Fibroblast of the conjunctiva (primary cell): ENCODE data around the gene MOCS3.
"Not testable (repeated sequence)": the region's sequence is repeated elsewhere in the genome, so short reads cannot be mapped to it uniquely, and the experiment has no call there.

Experiments
- DNase-seq: peaks from one replicate; pipeline ENCODE4 v3.0.0-alpha.2; 2010; ENCODE audit warnings: low read depth

Gene MOCS3

DNA sequence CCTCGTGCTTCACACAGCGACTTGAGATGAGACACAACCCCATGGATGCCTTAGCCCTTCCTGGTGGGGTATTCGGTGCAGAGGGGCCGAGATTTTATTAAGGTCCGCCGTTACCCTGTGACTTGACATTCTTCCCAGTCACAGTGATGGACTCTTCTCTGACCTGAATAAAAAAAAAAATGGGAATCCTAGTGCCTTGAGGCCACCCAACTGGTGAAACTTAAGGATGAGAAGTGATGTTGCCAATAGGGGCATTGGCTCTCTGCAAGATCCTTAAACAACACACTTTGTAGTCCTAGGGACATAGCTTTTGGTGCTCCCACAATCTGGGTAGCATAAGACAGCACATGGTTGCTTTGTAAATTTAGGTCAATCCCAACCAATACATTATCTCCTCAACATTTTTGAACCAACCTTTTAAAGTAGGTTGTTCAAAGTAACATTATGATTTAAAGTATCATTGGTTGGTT, 26.6 kb upstream of the MOCS3 start:
- no peak for DNase-seq

DNA sequence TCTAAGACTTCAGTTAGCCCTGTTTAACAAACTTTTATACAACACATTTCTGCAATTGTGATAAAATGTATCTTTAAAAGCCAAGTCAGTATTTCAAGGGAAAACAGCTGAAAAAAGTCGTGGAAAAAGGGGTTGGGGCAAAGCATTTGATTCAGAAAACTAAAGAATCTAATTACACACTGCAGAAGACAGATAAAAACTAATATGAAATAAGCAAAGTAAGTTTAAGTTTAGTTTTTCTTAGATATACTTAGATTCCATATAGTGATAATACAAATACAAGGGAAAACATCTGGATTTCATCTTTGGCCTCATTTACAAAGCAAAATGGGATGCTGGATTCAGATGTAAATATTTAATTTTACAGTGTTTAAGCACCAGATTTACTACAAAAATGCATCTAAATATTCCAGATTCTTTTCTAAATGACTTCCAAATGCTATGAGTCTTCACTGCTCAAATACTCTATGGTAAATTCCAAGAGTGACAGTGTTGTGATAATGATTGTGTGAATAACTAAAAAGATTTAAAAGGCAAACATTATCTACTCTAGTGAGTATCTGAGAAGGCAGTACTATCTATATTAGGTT, 25.8 kb upstream of the MOCS3 start:
- no peak for DNase-seq

DNA sequence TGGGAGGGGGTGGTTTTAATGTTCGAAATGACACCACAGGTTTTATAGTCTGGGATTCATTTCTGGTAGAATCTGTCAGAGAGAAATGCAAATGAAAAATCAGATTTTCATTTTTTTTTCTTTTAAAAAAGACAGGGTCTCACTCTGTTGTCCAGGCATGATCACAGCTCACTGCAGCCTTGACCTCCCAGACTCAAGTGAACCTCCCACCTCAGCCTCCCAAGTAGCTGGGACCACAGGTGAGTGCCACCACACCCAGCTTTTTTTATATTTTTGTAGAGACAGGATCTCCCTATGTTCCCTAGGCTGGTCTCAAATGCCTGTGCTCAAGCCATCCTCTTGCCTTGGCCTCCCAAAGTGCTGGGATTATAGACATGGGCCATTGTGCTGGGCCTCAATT, 25.0 kb upstream of the MOCS3 start:
- DNase-seq, result no peak

DNA sequence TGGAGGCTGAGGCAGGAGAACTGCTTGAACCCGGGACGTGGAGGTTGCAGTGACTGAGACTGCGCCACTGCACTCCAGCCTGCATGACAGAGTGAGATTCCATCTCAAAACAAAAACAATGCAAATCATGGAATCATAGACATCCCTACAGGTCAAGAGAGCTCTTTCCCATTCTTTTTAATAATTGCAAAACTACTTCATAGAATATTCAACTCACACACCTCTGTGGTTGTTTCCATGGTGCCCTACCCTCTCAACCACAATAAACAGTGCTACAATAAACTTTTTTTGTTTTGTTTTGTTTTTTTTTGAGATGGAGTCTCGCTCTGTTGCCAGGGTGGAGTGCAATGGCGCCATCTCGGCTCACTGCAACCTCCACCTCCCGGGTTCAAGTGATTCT, 15.5 kb upstream of the MOCS3 start:
- no peak for DNase-seq

DNA sequence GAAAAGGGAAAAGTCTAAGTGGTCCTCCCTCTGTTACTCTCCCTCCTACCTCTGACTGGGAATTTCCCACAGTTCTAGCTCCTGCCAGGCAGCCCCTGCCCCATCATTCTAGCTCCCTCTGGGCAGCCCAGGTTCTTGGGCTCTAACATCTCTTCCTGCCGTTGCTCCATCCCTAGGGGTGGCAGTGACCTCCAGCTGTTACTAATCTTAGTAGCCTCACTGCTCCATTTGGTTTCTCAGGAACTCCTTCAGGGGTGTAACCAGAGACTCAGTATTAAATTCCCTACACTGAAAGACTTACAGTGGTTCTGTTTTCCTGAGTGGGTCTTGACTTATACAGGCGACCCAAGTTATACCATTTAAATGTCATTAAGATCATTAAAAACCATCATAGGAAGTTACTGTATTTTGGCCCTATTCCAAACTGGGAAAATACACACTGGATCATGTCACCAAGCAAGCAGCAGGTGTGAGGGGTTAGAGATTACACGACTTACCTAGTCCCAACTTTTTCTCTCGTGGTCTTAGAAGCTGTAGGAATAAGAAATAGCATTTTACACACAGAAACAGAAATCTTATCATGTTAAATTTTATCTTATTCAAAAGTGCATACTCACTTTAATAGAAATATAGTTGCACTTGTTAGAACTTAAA, 10.4 kb upstream of the MOCS3 start:
- no peak for DNase-seq

DNA sequence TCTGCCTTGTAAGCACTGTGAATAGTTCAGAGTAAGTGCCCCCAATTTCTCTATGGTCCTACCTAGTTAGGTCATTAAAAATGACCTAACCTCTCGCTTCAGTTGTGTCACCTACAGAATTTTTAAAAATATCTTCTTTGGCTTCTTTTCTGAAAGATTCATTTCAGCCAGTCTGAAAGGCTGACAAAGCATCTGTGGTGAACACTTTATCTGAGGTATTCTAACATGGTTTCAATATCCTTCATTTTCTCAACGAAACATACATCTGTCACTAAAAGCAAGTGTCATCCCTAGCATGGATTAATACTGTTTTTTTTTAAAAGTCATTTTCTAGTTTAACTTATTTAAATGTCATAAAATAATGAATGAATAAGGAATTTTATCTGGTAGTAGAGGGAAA, 5.4 kb upstream of the MOCS3 start:
- DNase-seq, result no peak

DNA sequence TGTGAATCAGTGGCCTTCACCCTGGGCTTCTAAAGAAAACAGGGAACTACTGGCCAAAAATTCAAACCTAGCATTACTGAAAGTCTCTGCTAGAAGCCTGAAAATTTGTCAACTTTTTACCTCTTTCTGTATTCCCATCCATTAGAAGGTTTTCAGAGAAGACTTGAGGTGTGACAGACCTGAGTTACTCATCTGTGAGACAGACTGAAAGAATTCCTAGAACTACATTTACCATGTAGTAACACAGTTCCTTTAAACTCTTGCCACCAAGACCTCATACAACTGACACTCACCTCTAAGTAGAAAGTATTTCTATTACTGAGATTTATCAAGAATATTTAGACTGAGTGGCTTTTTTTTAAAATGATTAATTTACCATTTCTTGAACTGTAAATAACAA, 4.8 kb upstream of the MOCS3 start:
- DNase-seq, result no peak

DNA sequence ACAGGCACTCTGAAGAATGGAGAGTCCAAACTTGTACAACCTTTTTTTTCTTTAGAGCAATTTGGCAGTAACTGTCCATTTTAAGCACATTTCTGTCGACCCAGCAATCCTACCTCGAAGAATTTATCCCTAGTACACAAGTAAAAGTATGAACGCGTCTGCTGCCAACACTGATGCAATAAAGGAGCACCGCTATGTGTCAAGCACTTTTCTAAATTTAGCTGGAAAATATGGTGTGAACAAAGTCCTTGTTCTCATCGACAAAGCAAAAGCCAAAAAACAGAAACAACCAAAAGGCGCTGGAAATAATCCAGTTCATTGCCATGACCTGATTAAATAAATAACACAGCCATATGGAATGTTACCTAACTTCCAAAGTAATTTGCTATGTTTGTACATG, 1.3 kb upstream of the MOCS3 start:
- no peak for DNase-seq

DNA sequence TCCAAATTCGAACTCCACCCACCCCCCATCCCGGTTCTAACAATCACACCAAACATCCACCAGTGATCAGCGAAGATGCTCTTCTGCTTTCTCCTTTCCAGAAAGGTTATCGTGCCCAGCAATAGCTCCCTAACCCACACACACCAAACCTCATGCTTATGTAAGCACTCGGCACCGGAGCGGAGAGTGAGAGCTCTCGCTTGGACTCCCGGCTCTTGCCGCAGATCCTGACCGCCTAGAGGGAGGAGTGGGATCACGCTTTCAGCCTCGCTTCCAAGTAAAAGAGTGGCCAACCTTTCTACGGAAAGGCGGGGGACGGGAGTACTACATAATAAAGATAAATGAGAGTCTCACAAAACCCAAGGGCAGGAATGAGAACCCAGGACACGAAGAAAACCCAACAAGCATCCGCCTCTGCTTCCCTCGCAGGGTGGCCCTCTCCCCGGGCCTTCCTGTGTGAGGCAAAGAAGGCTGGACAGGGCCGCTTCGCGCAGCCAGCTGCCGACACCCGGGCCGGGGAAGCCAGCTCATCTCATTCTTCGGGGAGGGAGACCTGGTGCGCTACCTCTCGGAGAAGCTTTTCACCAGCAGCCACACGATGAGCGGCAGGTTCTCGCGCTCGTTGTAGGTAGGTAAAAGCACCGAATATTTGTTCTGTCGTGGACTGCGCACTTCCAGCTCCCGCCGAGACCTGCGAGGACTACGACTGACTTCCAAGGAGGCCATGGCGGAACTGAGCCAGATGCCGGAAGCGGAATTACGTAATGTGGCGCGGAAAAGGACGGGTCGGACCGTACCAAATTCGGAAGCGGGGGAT, 612 bp upstream of the MOCS3 start, which contains the start of gene DPM1:
TSS of gene DPM1 (minus strand) at position 735 of the 817 bp plus-strand sequence. CDS start at position 726, 9 bp downstream.
- DNase-seq, result peak; percentile 69

DNA sequence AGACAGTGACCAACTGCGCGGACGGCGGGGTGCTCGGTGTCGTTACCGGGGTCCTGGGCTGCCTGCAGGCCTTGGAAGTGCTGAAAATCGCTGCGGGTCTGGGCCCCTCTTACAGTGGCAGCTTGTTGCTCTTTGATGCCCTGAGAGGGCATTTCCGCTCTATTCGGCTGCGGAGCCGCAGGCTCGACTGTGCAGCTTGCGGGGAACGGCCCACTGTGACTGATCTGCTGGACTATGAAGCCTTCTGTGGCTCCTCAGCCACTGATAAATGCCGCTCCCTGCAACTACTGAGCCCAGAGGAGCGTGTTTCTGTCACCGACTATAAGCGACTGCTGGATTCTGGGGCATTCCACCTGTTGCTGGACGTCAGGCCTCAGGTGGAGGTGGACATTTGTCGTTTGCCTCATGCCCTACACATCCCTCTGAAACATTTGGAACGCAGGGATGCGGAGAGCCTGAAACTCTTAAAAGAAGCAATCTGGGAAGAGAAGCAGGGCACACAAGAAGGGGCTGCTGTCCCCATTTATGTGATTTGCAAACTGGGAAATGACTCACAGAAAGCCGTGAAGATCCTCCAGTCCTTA, 1.0 kb downstream of the MOCS3 start:
- DNase-seq, result no peak

DNA sequence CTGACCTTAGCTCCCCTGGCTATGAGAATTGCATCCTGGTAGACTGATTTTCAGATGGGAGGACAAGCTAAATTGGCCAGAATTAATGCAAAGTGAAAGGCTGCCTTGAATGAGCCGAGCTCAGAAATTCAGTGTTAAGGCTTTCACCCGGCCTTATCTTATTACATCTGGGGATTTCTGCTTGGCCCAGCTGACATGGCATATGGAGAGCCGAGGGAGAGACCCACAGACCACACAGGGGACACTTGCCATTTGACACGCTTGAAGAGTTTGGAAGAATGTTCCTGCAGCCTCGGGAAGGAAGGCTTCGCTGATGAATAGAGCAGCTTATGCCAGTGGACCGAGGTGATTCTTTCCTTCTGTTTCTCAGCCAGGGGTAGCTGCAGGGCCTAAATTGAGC, 9.0 kb downstream of the MOCS3 start:
- DNase-seq, result no peak

DNA sequence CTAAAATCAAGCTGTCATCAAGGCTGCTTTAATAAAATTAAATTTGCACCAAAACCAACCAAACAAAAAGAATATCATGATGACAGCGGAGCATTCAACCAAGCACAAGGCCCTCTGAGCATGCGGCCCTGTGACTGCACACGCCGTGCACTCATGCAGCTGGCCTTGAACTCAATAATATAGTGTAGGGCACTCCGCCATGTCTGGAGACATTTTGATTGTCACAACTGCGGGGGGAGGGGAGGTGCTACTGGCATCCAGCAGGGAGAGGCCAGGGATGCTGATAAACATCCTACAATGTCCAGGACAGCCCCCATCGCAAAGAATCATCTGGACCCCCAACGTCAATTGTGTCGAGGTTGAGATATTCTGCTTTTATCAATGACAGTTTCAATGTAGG, 9.7 kb downstream of the MOCS3 start:
- no peak for DNase-seq

DNA sequence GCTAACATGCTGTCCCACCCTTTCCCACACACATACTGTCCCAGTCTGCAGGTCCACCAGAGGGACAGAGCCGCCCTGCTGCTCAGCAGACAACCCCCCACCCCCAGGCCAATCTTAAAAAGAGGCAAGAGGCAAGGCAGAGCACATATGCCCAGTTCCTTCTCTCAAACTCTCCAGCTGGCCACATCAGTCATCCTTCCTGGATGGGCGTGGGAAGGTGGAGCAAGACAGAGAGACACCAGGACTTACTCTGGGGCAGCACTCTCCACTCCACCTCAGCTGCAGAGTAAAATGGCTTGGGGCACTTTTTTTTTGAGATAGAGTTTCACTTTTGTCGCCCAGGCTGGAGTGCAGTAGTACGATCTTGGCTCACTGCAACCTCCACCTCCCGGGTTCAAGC, 10.8 kb downstream of the MOCS3 start:
- DNase-seq, result no peak

DNA sequence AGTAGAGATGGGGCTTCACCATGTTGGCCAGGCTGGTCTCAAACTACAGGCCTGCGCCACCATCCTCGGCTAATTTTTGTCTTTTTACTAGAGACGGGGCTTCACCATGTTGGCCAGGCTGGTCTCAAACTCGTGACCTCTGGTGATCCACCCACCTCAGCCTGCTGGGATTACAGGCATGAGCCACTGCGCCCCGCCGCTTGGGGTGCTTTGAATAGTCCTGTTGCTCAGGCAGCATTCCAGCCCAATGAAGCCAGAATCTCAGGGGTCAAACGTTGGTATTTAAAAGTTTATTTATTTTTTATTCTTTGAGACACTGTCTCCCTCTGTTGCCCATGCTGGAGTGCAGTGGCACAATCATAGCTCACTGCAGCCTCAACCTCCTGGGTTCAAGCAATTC, 11.3 kb downstream of the MOCS3 start:
- no peak for DNase-seq

DNA sequence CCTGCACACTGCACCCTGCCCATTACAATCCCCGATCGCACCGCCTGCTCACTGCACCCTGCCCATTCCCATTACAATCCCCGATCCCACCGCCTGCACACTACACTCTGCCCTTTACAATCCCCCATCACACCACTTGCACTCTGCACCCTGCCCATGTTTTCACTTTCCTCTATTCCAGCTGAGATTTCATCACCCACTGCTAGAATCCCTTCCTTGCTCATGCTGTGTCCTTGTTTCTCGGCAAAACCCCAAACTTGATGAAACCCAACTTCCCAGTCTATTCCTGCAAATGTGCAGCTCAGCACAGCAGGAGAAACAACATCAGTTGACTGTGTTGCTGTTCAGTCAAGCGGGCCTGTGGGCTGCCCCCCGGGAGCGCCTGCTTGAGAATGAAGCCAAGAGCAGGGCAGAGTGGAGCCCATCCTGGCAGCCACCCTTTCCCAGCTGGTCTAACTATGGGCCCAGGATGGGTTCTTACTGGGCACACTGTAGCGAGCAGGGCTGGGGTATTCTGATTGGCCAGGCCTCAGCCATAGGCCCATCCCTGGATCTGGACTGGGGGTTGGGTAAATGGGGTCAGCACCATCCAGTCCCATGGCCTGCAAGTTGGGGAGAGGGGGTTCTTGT, 17.2 kb downstream of the MOCS3 start:
- no peak for DNase-seq

DNA sequence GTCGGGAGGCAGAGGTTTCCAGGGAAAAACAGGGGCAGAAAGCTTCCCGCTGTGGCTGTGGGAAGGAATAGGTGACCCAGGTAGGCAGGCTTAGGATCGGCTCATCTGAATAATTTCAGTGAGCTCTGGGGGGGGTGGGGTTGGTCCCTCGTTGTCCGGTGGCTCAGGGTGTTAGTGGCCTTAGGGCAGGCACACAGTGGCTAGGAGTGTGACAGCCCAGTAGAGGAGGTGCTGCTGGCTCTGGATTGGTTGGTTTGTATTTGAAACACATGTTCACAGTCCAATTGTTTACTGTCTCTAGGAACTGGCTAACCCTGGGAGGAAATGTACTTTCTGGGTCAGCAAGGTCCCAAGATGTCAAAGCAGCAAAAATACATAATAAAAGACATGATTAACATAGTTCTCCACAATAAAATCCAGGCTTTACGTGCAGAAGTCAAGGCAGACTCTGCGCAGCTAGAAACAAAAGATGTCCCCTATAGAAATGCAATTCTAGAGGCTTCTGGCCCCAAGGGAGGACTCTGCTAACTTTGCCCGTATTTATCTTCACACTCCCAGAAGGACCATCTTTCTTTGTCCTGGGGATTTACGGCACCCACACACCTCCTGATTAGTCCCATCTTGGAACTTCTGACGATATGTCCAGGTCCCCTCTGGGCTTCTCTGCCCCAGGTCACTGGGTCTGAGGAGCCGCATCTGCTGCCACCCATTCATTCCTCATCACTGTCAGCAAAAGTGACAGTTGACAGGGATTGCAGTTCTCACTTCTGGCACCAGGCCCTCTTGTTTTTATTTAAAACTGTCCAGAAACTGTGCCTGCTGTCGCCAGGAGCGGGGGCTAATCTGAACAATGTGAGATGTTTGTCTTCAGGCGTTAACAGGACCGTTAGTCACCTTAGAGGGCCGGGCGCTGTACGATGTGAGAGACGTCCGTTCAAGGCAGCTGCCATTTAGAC, 18.7 kb downstream of the MOCS3 start:
- DNase-seq, result no peak

DNA sequence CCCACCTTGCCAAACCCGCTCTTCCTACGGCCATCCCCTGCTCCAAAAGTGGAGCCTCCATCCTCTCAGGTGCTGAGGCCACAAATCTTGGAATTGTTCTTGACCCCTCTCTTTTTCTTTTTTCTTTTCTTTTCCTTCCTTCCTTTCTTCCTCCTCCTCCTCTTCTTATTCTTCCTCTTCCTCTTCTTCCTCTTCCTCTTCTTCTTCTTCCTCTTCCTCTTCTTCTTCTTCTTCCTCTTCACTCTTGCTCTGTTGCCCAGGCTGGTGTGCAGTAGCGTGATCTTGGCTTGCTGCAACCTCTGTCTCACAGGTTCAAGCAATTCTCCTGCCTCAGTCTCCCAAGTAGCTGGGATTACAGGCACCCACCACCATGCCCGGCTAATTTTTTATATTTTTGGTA, 19.9 kb downstream of the MOCS3 start:
- not testable (repeated sequence) for DNase-seq

DNA sequence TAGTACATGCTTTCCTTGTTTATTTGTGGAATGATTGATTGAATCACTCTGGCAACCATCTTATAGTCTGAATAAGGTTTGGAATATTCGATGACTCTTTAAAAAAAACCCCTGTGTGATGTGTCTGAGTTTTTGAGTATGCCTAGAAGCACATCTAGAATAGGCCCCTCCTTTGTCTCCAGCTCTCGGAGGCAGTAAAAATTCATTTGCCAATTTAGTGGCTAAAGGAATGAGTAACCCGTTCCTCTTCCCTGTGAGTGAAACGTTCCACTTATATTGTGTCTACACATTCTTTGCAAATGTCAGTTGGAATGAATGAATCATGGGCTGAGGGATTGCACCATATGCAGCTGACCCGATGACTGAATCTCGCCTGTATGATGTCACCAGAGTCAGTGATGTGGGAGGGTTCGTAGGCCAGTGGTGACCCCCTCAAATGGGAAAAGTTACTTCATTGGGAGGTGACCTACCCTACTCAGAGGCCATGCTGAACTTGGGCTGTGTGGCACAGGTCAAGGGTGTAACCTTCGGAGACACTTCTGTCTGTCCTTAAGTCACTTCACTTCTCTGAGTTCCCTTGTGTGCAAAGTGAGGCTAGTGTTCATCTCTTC, 21.6 kb downstream of the MOCS3 start:
- peak; percentile 95 for DNase-seq

DNA sequence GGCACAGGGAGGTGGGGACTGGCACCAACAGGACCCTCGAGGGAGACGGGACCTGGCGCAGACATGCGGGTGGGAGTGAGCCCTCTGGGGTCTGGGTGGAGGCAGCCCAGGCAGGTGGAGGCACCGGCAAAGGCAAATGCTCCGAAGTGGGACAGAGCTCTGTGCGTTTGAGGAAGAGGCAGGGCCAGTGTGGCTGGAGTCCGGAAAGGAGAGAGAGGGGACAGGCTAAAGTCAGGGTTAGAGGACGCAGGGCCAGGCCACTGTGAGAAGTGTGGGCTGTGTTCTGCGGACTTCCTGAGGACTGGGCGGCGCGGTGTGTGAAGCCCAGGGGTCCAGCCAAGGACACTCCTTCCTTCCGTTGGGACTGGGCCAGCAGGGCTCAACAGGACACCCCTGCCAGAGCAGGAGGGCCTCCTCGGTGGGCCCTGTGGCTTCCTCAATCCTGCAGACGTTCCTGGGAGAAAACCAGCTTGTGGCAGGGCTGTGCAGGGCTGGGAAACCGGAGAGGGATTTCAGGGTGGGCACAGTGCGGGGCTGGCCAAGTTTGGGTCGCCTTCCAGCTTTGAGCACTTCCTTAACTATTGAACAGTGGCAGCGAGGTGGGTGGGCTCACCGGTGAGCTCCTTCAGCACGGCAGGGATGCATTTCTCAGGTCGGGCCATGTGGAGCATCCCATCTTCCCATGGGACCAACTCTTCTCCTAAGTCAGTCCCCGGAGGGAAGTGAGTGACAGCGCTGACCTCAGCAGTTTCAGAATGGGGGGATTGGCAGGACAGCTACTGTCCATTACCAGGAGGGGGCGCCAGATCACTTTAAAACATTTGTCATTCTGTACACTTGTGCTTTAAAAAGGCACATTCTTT, 22.5 kb downstream of the MOCS3 start:
- peak; percentile 52 for DNase-seq

DNA sequence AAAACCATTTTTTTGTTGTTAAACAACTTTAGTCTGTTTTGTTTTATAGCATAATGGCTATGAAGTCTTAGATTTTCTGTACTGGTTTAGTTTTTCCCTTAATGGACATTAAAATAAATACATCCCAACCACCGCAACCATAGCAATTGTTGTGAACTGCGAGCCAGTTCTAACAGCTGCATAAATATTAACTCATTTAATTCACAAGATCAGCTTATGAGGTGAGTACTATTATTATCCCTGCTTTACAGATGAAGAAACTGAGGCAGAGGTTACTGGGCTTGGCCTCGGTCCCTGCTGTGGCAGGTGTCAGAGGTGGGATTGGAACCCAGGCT, 23.1 kb downstream of the MOCS3 start:
- DNase-seq, result no peak
